ENCODE results near the gene EBF4.

The EBF4 gene

GRCh38 chr20:2757969-2758368 lies 65.4 kb downstream of the EBF4 start:
- Histone ChIP-seq H3K27me3 (ENCODE audit: low read length) (no peaks in the 10 kb centered on the region), H3K36me3 (ENCODE audit: low read length) (no peaks in the 10 kb centered on the region), H3K9me3 (ENCODE audit: insufficient read depth, low read length) (no peaks in the 10 kb centered on the region), H2AFZ (ENCODE audit: low read depth, low read length, severe bottlenecking) (no peak overlapping the region), H3K79me2 (ENCODE audit: insufficient read depth, low read length) (no peaks in the 10 kb centered on the region), H3K4me3 (ENCODE audit: insufficient read depth, low read length, poor library complexity, severe bottlenecking) (no peak overlapping the region), H3K27ac (ENCODE audit: low read depth, low read length) (no peak overlapping the region), H3K4me2 (ENCODE audit: low read depth, low read length, poor library complexity, severe bottlenecking) (no peak overlapping the region), H3F3A (ENCODE audit: insufficient read depth) (no peaks in the 10 kb centered on the region), H4K20me1 (ENCODE audit: low read depth, low read length) (no peaks in the 10 kb centered on the region), H3K9me2 (replicated peaks; ENCODE audit: insufficient read depth, low read length) (no peaks in the 10 kb centered on the region), H3K9ac (ENCODE audit: low read length) (no peak overlapping the region)
- TF ChIP-seq EZH2phosphoT487 (conservative IDR thresholded peaks at IDR 0.05; ENCODE audit: low read length) (no peak), CTCF (IDR thresholded peaks at IDR 0.05; ENCODE audit: insufficient read depth, low read length, poor library complexity, severe bottlenecking) (no peak)

GRCh38 chr20:2759143-2759542 lies 66.6 kb downstream of the EBF4 start:
- H3F3A ChIP-seq (ENCODE audit: insufficient read depth), result no peaks in the 10 kb centered on the region
- no peaks in the 10 kb centered on the region for H3K36me3 ChIP-seq (ENCODE audit: low read length)
- H3K4me3 ChIP-seq (ENCODE audit: insufficient read depth, low read length, poor library complexity, severe bottlenecking), result no peak overlapping the region
- TF ChIP-seq CTCF (IDR thresholded peaks at IDR 0.05; ENCODE audit: insufficient read depth, low read length, poor library complexity, severe bottlenecking), result no peak
- TF ChIP-seq EZH2phosphoT487 (conservative IDR thresholded peaks at IDR 0.05; ENCODE audit: low read length), result no peak
- H3K27ac ChIP-seq (ENCODE audit: low read depth, low read length), result no peak overlapping the region
- no peaks in the 10 kb centered on the region for H3K9me2 ChIP-seq (replicated peaks; ENCODE audit: insufficient read depth, low read length)
- no peak overlapping the region for H3K9ac ChIP-seq (ENCODE audit: low read length)
- H3K9me3 ChIP-seq (ENCODE audit: insufficient read depth, low read length), result no peaks in the 10 kb centered on the region
- H3K4me2 ChIP-seq (ENCODE audit: low read depth, low read length, poor library complexity, severe bottlenecking), result no peak overlapping the region
- no peaks in the 10 kb centered on the region for H3K79me2 ChIP-seq (ENCODE audit: insufficient read depth, low read length)
- no peaks in the 10 kb centered on the region for H3K27me3 ChIP-seq (ENCODE audit: low read length)
- no peak overlapping the region for H2AFZ ChIP-seq (ENCODE audit: low read depth, low read length, severe bottlenecking)
- H4K20me1 ChIP-seq (ENCODE audit: low read depth, low read length), result no peaks in the 10 kb centered on the region

GRCh38 chr20:2759603-2760296 lies 67.2 kb downstream of the EBF4 start:
- Histone ChIP-seq H3K9me2 (replicated peaks; ENCODE audit: insufficient read depth, low read length) (no peaks in the 10 kb centered on the region), H3K27me3 (ENCODE audit: low read length) (no peaks in the 10 kb centered on the region), H3K4me3 (ENCODE audit: insufficient read depth, low read length, poor library complexity, severe bottlenecking) (no peak overlapping the region), H4K20me1 (ENCODE audit: low read depth, low read length) (no peaks in the 10 kb centered on the region), H3F3A (ENCODE audit: insufficient read depth) (no peaks in the 10 kb centered on the region), H3K9me3 (ENCODE audit: insufficient read depth, low read length) (no peaks in the 10 kb centered on the region), H3K36me3 (ENCODE audit: low read length) (no peaks in the 10 kb centered on the region), H3K9ac (ENCODE audit: low read length) (no peak overlapping the region), H3K4me2 (ENCODE audit: low read depth, low read length, poor library complexity, severe bottlenecking) (no peak overlapping the region), H3K79me2 (ENCODE audit: insufficient read depth, low read length) (no peaks in the 10 kb centered on the region), H2AFZ (ENCODE audit: low read depth, low read length, severe bottlenecking) (no peak overlapping the region), H3K27ac (ENCODE audit: low read depth, low read length) (no peak overlapping the region)
- TF ChIP-seq CTCF (IDR thresholded peaks at IDR 0.05; ENCODE audit: insufficient read depth, low read length, poor library complexity, severe bottlenecking) (no peak), EZH2phosphoT487 (conservative IDR thresholded peaks at IDR 0.05; ENCODE audit: low read length) (no peak)

Measured in SU-DHL-6 (cell line).